Cardiac septum (tissue), 1 donor: ENCODE data around the gene PFKL. TPM values are rescaled to one million over a fixed set of nuclear protein-coding genes. Genes with fewer than 3 reads are reported as not detected.
"Not testable (repeated sequence)": the region's sequence is repeated elsewhere in the genome, so short reads cannot be mapped to it uniquely, and the experiment has no call there.

Experiments
- DNase-seq: peaks from one replicate; pipeline ENCODE4 v3.0.0-alpha.2; 2020; ENCODE audit warnings: low spot score
- intact Hi-C: fragments of 100-400 bp; cut with DNase I; formaldehyde crosslinking; loops from one replicate; pipeline ENCODE4 v1.14.0; 2022
- total RNA-seq: library from RNA; stranded (reverse); fragmentation: NEBNext Ultra II Directional; extraction: Animal tissue kit (Norgen Biotek cat#: 25700); gene quantifications from one replicate; pipeline ENCODE4 v1.2.1, GENCODE V29; 2021
- donor health status: DM: no; HTN: no; CAD: no.

PFKL gene
- total RNA-seq, 1 donor from 2014 or later: 60.3 TPM

GRCh38 chr21:44335266-44336059 lies 35.6 kb downstream of the PFKL start:
- DNase-seq: no peak
- intact Hi-C loops: loop anchor here (5.0 kb wide), 1 partner anchor 122 kb away; the partner anchor contains the start of gene LRRC3

- intact Hi-C loops: loop anchor here (5.0 kb wide), 1 partner anchor 120 kb away; the partner anchor contains the start of gene LRRC3
- DNase-seq: no peak
Observed at GRCh38 chr21:44337449-44337848, 37.6 kb downstream of the PFKL start.

GRCh38 chr21:44337941-44338895 lies 38.4 kb downstream of the PFKL start:
- intact Hi-C loops: loop anchor here (5.0 kb wide), 1 partner anchor 119 kb away; the partner anchor contains the start of gene LRRC3

GRCh38 chr21:44338971-44339910 lies 39.4 kb downstream of the PFKL start, which contains the start of gene CFAP410:
CFAP410 (minus strand) TSS chr21:44339390; CDS start chr21:44339194, 196 bp downstream.
- intact Hi-C loops: loop anchor here (5.0 kb wide), 1 partner anchor 118 kb away; the partner anchor contains the start of gene LRRC3
- peak; percentile 96 for DNase-seq

More at GRCh38 chr21:44337941-44338895, 38.4 kb downstream of the PFKL start:
- DNase-seq: no peak

- intact Hi-C loops, DNase-seq: not testable (repeated sequence)
Observed at GRCh38 chr21:44341726-44342458, 42.0 kb downstream of the PFKL start.

- intact Hi-C loops, DNase-seq: not testable (repeated sequence)
Observed at GRCh38 chr21:44342981-44343380, 43.1 kb downstream of the PFKL start.

- no peak for DNase-seq
- intact Hi-C loops: no loop called here
Observed at GRCh38 chr21:44344541-44345183, 44.8 kb downstream of the PFKL start.

GRCh38 chr21:44345495-44345894 lies 45.6 kb downstream of the PFKL start:
- no peak for DNase-seq
- intact Hi-C loops: no loop called here

GRCh38 chr21:44347911-44348451 lies 48.1 kb downstream of the PFKL start:
- DNase-seq: no peak
- intact Hi-C loops: no loop called here

GRCh38 chr21:44348861-44349260 lies 49.0 kb downstream of the PFKL start:
- intact Hi-C loops: no loop called here
- DNase-seq: no peak

GRCh38 chr21:44349416-44349846 lies 49.6 kb downstream of the PFKL start:
- no peak for DNase-seq
- intact Hi-C loops: no loop called here

- intact Hi-C loops: no loop called here
- no peak for DNase-seq
Observed at GRCh38 chr21:44349847-44350772, 50.3 kb downstream of the PFKL start.

GRCh38 chr21:44350773-44351481 lies 51.1 kb downstream of the PFKL start:
- no peak for DNase-seq
- intact Hi-C loops: no loop called here

- no peak for DNase-seq
- intact Hi-C loops: no loop called here
Observed at GRCh38 chr21:44351535-44352252, 51.8 kb downstream of the PFKL start.

GRCh38 chr21:44352253-44352860 lies 52.5 kb downstream of the PFKL start:
- intact Hi-C loops: no loop called here
- no peak for DNase-seq
